ENCODE measurements around the gene MAP3K12.
A peak's percentile ranks its signal among the peaks of the same experiment; 100 is the strongest.

DNA sequence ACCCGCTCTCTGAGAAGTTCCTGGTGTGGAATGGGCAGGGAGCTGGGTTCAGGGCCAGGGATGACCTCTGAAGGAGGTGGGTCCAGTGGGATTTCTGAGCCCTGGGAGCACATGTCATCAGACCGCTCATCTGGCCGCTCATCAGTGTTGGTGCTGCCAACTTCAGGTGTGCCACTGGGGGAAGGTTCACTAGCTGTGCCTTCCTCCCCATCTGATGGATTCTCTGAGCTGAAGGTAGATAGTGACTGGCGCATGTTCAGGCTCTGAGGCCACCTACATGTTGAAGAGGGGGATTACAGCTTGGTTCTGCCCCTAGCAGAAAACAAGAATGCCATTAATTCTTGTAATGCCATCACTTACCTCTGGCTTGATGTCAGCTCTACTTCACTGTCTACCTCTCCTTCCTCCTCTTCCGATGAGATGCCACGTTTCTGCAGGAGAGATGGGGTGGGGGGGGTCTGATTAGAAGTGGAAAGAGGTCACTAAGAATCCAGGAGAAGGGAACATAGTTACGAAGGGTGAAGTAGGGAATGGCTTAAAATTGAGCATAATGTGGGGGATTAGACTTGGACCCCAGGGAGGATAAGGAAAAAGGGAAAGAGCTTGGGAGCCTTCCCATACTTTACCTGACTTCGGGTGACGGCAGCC lies 17.2 kb downstream of the MAP3K12 start:
- TF ChIP-seq, protein P1, sequence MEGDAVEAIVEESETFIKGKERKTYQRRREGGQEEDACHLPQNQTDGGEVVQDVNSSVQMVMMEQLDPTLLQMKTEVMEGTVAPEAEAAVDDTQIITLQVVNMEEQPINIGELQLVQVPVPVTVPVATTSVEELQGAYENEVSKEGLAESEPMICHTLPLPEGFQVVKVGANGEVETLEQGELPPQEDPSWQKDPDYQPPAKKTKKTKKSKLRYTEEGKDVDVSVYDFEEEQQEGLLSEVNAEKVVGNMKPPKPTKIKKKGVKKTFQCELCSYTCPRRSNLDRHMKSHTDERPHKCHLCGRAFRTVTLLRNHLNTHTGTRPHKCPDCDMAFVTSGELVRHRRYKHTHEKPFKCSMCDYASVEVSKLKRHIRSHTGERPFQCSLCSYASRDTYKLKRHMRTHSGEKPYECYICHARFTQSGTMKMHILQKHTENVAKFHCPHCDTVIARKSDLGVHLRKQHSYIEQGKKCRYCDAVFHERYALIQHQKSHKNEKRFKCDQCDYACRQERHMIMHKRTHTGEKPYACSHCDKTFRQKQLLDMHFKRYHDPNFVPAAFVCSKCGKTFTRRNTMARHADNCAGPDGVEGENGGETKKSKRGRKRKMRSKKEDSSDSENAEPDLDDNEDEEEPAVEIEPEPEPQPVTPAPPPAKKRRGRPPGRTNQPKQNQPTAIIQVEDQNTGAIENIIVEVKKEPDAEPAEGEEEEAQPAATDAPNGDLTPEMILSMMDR (IDR thresholded peaks at IDR 0.05): peak; percentile 25
- no peak for TF ChIP-seq ZFX (IDR thresholded peaks at IDR 0.05; ENCODE audit: borderline replicate concordance)
